Fibroblast of the aortic adventitia (primary cell): ENCODE results near the gene CYBC1. TPM values are rescaled to one million over a fixed set of nuclear protein-coding genes. Genes with fewer than 3 reads are reported as not detected.

ENCODE experiments used
- DNase-seq: peaks from one replicate; pipeline ENCODE4 v3.0.0-alpha.2; 2010; ENCODE audit warnings: low read depth
- H3K4me3 ChIP-seq: 2 replicates; pipeline ENCODE4 v1.5.1; 2011; ENCODE audit warnings: low read depth, mild to moderate bottlenecking, control low read depth, low read length, moderate library complexity
- CTCF ChIP-seq: IDR thresholded peaks from 2 replicates; pipeline ENCODE4 v1.5.1; 2011; ENCODE audit warnings: mild to moderate bottlenecking, low read length, control low read depth, inconsistent platforms; ENCODE audit not compliant: insufficient read depth
- total RNA-seq: library from RNA; depleted of rRNA; stranded (reverse); fragments of >200 nt; gene quantifications from 2 replicates; pipeline ENCODE4 v1.2.3, GENCODE V29; 2012; ENCODE audit warnings: low replicate concordance

The CYBC1 gene
- total RNA-seq, 1 donor: 46.4 TPM

GRCh38 chr17:82434216-82434565, 16.4 kb downstream of the CYBC1 start:
- TF ChIP-seq CTCF: no peak
- no peak overlapping the region for H3K4me3 ChIP-seq
- no peak for DNase-seq

DNA sequence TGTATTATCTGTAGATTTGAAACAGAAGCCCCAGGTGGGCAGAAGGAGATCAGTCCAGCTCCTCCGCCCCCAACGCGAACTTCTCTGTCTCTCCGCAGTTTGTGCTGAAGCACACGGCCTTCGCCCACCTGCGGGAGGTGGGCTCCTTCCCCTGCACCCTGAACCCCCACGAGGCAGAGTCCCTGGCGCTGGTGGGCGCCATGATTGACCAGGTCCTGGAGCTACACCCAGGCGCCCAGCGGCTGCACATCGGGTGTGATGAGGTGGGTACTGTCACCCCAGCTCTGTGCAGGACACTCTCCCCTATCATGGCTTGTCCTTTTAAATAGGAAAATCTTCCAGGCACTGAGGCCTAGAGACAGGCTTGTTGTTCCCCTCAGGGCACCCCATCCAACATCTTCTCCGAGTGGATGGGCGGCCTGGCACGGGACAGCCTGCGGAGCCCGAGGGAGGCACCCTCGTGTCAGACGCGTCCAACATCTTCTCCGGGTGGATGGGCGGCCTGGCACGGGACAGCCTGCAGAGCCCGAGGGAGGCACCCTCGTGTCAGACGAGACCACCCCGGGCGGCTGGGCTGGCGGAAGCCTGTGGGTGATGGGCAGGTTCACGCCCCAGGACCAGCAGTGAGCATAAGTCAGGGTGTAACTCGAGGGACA, 16.9 kb downstream of the CYBC1 start:
- no peak overlapping the region for H3K4me3 ChIP-seq
- DNase-seq: no peak
- no peak for TF ChIP-seq CTCF

- no peak for DNase-seq
- no peak for TF ChIP-seq CTCF
- no peak overlapping the region for H3K4me3 ChIP-seq
These were observed 18.5 kb downstream of the CYBC1 start for GRCh38 chr17:82432017-82432416.

GRCh38 chr17:82429824-82430223, 20.7 kb downstream of the CYBC1 start:
- TF ChIP-seq CTCF: no peak

DNA sequence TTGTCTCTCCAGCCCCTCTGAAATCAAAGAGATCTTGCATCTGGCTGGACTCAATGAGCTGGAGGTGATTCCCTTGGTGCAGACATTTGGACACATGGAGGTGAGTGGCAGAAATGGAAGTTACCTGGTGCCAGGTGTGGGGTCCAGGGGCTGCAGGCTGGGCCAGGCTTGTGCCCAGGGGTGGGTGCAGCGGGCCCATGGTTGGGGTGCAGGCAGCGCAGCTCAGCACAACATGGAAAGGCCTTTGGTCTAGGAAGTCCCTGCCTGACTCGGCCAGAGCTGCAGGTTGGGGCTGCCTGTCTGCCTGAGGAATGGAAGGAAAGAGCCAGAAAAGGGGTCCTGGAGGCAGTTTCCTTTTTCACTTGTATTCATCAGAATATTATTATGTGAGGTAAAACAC, 22.0 kb downstream of the CYBC1 start:
- DNase-seq: no peak
- no peak for TF ChIP-seq CTCF
- no peak overlapping the region for H3K4me3 ChIP-seq

More at GRCh38 chr17:82429824-82430223, 20.7 kb downstream of the CYBC1 start:
- DNase-seq: no peak
- H3K4me3 ChIP-seq: no peak overlapping the region

DNA sequence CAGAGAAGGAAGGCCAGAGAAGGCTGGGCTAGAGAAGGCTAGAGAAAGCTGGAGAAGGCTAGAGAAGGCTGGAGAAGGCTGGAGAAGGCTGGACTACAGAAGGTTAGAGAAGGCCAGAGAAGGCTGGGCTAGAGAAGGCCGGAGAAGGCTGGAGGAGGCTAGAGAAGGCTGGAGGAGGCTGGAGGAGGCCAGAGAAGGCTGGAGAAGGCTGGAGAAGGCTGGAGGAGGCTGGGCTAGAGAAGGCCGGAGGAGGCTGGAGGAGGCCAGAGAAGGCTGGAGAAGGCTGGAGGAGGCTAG, 25.7 kb downstream of the CYBC1 start:
- no peak overlapping the region for H3K4me3 ChIP-seq
- no peak for TF ChIP-seq CTCF
- DNase-seq: no peak
